Measurements from ENCODE around the gene SDSL.
A peak's percentile ranks its signal among the peaks of the same experiment; 100 is the strongest.

Gene SDSL

DNA sequence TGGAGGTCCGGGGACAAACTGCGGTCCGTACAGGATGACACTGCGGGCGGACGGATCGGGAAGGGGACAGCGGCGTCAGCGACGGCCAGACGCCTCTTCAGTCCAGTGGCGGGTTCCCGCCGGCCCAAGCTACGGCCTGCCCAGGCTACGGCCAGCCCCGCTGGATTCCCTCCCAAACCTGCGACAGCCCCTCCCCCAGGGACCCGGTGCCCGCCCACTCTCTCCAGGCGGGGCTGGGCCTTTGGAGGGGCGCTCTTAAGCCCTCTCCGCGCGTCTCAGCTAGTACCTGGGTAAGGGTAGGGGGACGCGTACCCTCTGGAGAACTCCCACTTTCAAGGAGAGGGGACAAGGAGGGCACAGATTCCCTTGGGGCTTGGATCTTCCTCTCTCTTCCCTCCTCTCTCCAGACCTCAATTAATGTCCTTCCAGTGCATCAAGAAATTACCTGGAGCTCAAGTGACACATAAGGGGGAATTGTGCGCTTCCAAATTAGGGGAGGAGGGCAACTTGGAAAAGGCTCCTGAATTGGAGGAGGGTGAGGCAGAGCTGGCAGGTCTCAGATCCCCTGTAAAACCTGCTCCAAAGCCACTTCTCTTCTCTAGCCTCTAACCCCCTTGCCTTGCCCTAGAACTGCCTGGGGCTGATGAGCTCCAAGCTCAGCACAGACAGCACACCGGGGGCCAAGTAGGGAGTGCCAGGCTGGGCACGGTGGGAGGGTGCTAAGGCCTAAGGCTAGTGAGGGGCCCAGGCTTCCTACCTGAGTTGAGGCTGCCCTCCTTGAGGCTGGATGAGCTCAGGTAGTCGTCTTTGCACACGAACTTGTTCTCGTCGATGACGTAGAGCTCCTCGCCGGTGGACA, 46.4 kb downstream of the SDSL start:
- peak overlapping the region; percentile 84 for H3K4me3 ChIP-seq (ENCODE audit: insufficient read depth, low read depth, low read length)
- no peaks in the 10 kb centered on the region for H3K36me3 ChIP-seq (ENCODE audit: control insufficient read depth, insufficient read depth, low read length)
- H3K9me3 ChIP-seq (ENCODE audit: control insufficient read depth, low read length): no peaks in the 10 kb centered on the region
- 3 to 4% methylated on average over 38 of the region's 38 CpGs for WGBS, 2 experiments
- H3K27ac ChIP-seq (ENCODE audit: insufficient read depth, low read depth, low read length, poor library complexity, severe bottlenecking): no peak overlapping the region
- H3K27me3 ChIP-seq (ENCODE audit: control insufficient read depth, insufficient read depth, low read length, poor library complexity, severe bottlenecking): peaks cover 100% of the 10 kb centered on the region
- H3K4me1 ChIP-seq (ENCODE audit: control insufficient read depth, insufficient read depth, low read length): peaks cover 71% of the 10 kb centered on the region

DNA sequence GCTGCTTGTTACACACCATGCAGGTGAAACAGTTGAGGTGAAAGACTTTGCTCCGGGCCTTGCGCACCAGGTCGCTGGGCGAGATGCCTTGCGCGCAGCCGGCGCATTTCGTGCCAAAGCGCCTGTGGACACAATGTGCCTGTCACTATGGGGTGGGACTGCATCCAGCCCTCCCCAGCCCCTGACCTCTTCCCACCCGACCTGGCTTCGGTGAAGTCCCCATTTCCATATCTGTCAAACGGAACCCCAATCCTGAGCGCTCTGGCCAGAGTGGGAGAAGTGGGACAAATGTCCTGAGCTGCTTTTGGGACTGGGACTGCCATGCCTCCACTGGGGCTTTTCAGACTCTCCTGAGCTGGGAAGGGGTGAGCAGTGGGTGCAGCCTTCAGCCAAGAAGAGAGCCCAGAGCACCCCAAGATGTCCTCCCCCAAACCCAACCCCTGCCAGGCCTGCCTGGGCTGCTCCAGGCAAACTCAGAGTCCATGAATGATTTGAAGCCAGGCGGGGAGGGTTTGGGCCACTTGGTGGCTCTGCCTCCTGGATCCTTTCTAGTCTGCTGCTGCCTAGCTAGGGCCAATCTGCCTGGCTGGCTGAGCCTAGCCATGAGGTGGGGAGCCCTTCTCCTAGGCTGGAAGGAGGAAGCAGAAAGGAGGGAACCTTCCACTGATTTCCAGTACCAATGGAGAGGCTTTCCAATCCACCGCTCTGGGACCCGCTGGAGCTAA, 47.2 kb downstream of the SDSL start:
- H3K27ac ChIP-seq (ENCODE audit: insufficient read depth, low read depth, low read length, poor library complexity, severe bottlenecking): no peak overlapping the region
- no peaks in the 10 kb centered on the region for H3K9me3 ChIP-seq (ENCODE audit: control insufficient read depth, low read length)
- 12 to 15% methylated on average over 17 of the region's 17 CpGs for WGBS, 2 experiments
- peak overlapping the region; percentile 84 for H3K4me3 ChIP-seq (ENCODE audit: insufficient read depth, low read depth, low read length)
- H3K27me3 ChIP-seq (ENCODE audit: control insufficient read depth, insufficient read depth, low read length, poor library complexity, severe bottlenecking): peaks cover 100% of the 10 kb centered on the region
- no peaks in the 10 kb centered on the region for H3K36me3 ChIP-seq (ENCODE audit: control insufficient read depth, insufficient read depth, low read length)
- H3K4me1 ChIP-seq (ENCODE audit: control insufficient read depth, insufficient read depth, low read length): peaks cover 76% of the 10 kb centered on the region

- 3 to 5% methylated on average over 18 to 19 of the region's 19 CpGs for WGBS, 2 experiments
- Histone ChIP-seq H3K27ac (ENCODE audit: insufficient read depth, low read depth, low read length, poor library complexity, severe bottlenecking) (no peak overlapping the region), H3K4me1 (ENCODE audit: control insufficient read depth, insufficient read depth, low read length) (peaks cover 75% of the 10 kb centered on the region), H3K9me3 (ENCODE audit: control insufficient read depth, low read length) (no peaks in the 10 kb centered on the region), H3K27me3 (ENCODE audit: control insufficient read depth, insufficient read depth, low read length, poor library complexity, severe bottlenecking) (peaks cover 100% of the 10 kb centered on the region), H3K36me3 (ENCODE audit: control insufficient read depth, insufficient read depth, low read length) (no peaks in the 10 kb centered on the region), H3K4me3 (ENCODE audit: insufficient read depth, low read depth, low read length) (peak overlapping the region; percentile 84)
Observed at GRCh38 chr12:113469949-113470743, 48.0 kb downstream of the SDSL start.

GRCh38 chr12:113470871-113471618, 48.9 kb downstream of the SDSL start:
- WGBS, 2 experiments: 1% methylated on average over 53 of the region's 53 CpGs
- H3K4me1 ChIP-seq (ENCODE audit: control insufficient read depth, insufficient read depth, low read length): peaks cover 77% of the 10 kb centered on the region
- peak overlapping the region; percentile 84 for H3K4me3 ChIP-seq (ENCODE audit: insufficient read depth, low read depth, low read length)
- H3K36me3 ChIP-seq (ENCODE audit: control insufficient read depth, insufficient read depth, low read length): no peaks in the 10 kb centered on the region
- H3K27me3 ChIP-seq (ENCODE audit: control insufficient read depth, insufficient read depth, low read length, poor library complexity, severe bottlenecking): peaks cover 100% of the 10 kb centered on the region
- H3K27ac ChIP-seq (ENCODE audit: insufficient read depth, low read depth, low read length, poor library complexity, severe bottlenecking): peak overlapping the region; percentile 63
- H3K9me3 ChIP-seq (ENCODE audit: control insufficient read depth, low read length): no peaks in the 10 kb centered on the region

DNA sequence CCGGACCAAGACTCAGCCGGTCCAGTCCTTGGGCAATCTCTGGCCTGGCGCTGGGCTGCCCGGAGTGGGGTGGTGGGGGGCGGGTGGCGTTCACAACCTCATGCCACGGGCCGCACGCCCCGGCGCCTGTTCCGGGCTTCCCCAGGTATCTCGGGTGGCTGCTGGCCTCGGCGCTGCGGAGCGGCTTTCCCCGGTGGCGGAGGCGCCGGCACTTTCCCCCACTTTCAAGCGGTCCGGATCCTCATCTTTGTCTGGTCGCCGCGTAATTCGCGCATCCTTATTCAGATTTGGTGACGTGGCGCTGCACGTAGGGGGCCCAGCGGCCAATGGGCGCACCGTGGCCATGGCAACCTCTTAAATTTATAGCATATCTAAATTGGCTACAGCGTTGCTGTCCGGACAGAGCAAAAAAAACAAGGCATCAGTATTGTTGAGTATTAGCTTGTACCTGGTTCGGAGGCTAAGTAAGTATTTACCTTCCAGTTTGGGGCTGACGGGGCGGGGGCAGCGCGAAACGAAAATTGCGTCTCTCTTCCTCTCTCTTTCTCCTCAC, 49.5 kb downstream of the SDSL start, which contains the start of gene LHX5:
TSS of gene LHX5 (minus strand) at position 253 of the 553 bp plus-strand sequence. CDS start 373 bp downstream, outside the sequence.
- no peaks in the 10 kb centered on the region for H3K9me3 ChIP-seq (ENCODE audit: control insufficient read depth, low read length)
- peak within 1 kb of the TSS; percentile 63 for H3K27ac ChIP-seq (ENCODE audit: insufficient read depth, low read depth, low read length, poor library complexity, severe bottlenecking)
- H3K36me3 ChIP-seq (ENCODE audit: control insufficient read depth, insufficient read depth, low read length): no peaks in the 10 kb centered on the region
- peaks cover 100% of the 10 kb centered on the region for H3K27me3 ChIP-seq (ENCODE audit: control insufficient read depth, insufficient read depth, low read length, poor library complexity, severe bottlenecking)
- peaks cover 70% of the 10 kb centered on the region for H3K4me1 ChIP-seq (ENCODE audit: control insufficient read depth, insufficient read depth, low read length)
- WGBS, 2 experiments: 0 to 1% methylated on average over 43 of the region's 43 CpGs
- H3K4me3 ChIP-seq (ENCODE audit: insufficient read depth, low read depth, low read length): peak within 1 kb of the TSS; percentile 84

- no peaks in the 10 kb centered on the region for H3K9me3 ChIP-seq (ENCODE audit: control insufficient read depth, low read length)
- no peaks in the 10 kb centered on the region for H3K36me3 ChIP-seq (ENCODE audit: control insufficient read depth, insufficient read depth, low read length)
- H3K4me1 ChIP-seq (ENCODE audit: control insufficient read depth, insufficient read depth, low read length): peaks cover 69% of the 10 kb centered on the region
- 0 to 1% methylated on average over 51 of the region's 51 CpGs for WGBS, 2 experiments
- peaks cover 98% of the 10 kb centered on the region for H3K27me3 ChIP-seq (ENCODE audit: control insufficient read depth, insufficient read depth, low read length, poor library complexity, severe bottlenecking)
- H3K27ac ChIP-seq (ENCODE audit: insufficient read depth, low read depth, low read length, poor library complexity, severe bottlenecking): peak overlapping the region; percentile 50
- peak overlapping the region; percentile 84 for H3K4me3 ChIP-seq (ENCODE audit: insufficient read depth, low read depth, low read length)
Observed at GRCh38 chr12:113472191-113473121, 50.3 kb downstream of the SDSL start.

GRCh38 chr12:113473400-113473799, 51.2 kb downstream of the SDSL start:
- H3K4me1 ChIP-seq (ENCODE audit: control insufficient read depth, insufficient read depth, low read length): peaks cover 69% of the 10 kb centered on the region
- H3K36me3 ChIP-seq (ENCODE audit: control insufficient read depth, insufficient read depth, low read length): no peaks in the 10 kb centered on the region
- H3K27me3 ChIP-seq (ENCODE audit: control insufficient read depth, insufficient read depth, low read length, poor library complexity, severe bottlenecking): peaks cover 98% of the 10 kb centered on the region
- H3K27ac ChIP-seq (ENCODE audit: insufficient read depth, low read depth, low read length, poor library complexity, severe bottlenecking): peak overlapping the region; percentile 33
- WGBS, 2 experiments: 17 to 18% methylated on average over 6 of the region's 6 CpGs
- peak overlapping the region; percentile 84 for H3K4me3 ChIP-seq (ENCODE audit: insufficient read depth, low read depth, low read length)
- no peaks in the 10 kb centered on the region for H3K9me3 ChIP-seq (ENCODE audit: control insufficient read depth, low read length)

DNA sequence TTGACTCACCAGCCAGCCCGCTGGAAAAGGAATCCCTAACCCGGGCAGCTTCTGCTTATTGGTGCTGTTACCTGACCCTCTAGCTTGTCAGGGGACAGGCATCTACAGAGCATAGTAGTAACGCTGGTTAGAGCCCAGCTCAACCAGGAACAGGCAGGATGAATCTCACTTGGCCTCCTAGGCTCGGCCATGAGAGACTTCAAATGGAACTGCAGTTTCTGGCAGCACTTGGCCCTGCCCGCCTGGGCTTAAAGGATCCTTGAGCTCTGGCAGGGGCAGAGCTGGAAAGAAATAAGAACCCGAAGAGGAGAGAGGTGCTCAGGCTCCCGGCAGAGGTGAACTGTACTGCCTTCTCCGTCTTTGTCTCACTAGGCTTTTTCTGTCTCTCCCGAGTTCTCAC, 51.8 kb downstream of the SDSL start:
- Histone ChIP-seq H3K4me3 (ENCODE audit: insufficient read depth, low read depth, low read length) (peak overlapping the region; percentile 84), H3K27me3 (ENCODE audit: control insufficient read depth, insufficient read depth, low read length, poor library complexity, severe bottlenecking) (peaks cover 98% of the 10 kb centered on the region), H3K9me3 (ENCODE audit: control insufficient read depth, low read length) (no peaks in the 10 kb centered on the region), H3K4me1 (ENCODE audit: control insufficient read depth, insufficient read depth, low read length) (peaks cover 69% of the 10 kb centered on the region), H3K36me3 (ENCODE audit: control insufficient read depth, insufficient read depth, low read length) (no peaks in the 10 kb centered on the region), H3K27ac (ENCODE audit: insufficient read depth, low read depth, low read length, poor library complexity, severe bottlenecking) (peak overlapping the region; percentile 33)
- WGBS, 2 experiments: 1% methylated on average over 9 of the region's 9 CpGs
